ENCODE measurements around the gene PI4K2A. TPM values are rescaled to one million over a fixed set of nuclear protein-coding genes. Genes with fewer than 3 reads are reported as not detected.

Gene PI4K2A
- total and polyA plus RNA-seq, 2 of the 4 experiments (the other 2 are of a cell fraction): 15.8 to 27.3 TPM

- no peak overlapping the region for H2AFZ ChIP-seq (replicated peaks; ENCODE audit: low read length, poor library complexity)
- in situ Hi-C loops (cut with MboI; ENCODE audit: low sequenced_read_pairs) (no loop called here), intact Hi-C loops (cut with micrococcal nuclease) (no loop called here), dilution Hi-C loops (cut with HindIII; ENCODE audit: low sequenced_read_pairs, unreplicated experiment) (no loop called here)
- H3K9me3 ChIP-seq (ENCODE audit: control insufficient read depth, insufficient read depth, low read length): no peaks in the 10 kb centered on the region
- no peak overlapping the region for H4K8ac ChIP-seq (ENCODE audit: low read depth in 2 of 2, low read length in 2 of 2)
- peak; percentile 79 for DNase-seq
- no peak overlapping the region for H2AK9ac ChIP-seq (replicated peaks; ENCODE audit: low read depth, low read length, poor library complexity)
- peaks cover 12 to 31% of the 10 kb centered on the region in 2 experiments for H3K79me1 ChIP-seq (ENCODE audit: low read depth in 1 of 2, low read length in 2 of 2)
- H3K18ac ChIP-seq (ENCODE audit: low read depth, low read length): no peak overlapping the region
- peaks cover 60% of the 10 kb centered on the region for H3K36me3 ChIP-seq (ENCODE audit: control insufficient read depth, insufficient read depth, low read length)
- no peak overlapping the region for H2BK20ac ChIP-seq (ENCODE audit: low read depth, low read length)
- H3K4me1 ChIP-seq (ENCODE audit: control insufficient read depth, insufficient read depth, low read length): no peaks in the 10 kb centered on the region
- TF ChIP-seq USF2 (IDR thresholded peaks at IDR 0.05; ENCODE audit: low read depth, low read length): no peak
- no peak for TF ChIP-seq MAFK (IDR thresholded peaks at IDR 0.05; ENCODE audit: low read depth, low read length)
- TF ChIP-seq BHLHE40 (IDR thresholded peaks at IDR 0.05; ENCODE audit: low read depth, low read length): no peak
- no peak; the same call in 1 of the 2 replicates for TF ChIP-seq POLR2A (IDR thresholded peaks at IDR 0.05; ENCODE audit: low read depth, low read length)
- TF ChIP-seq CTCF (conservative IDR thresholded peaks at IDR 0.05; ENCODE audit: low read depth, low read length): no peak
- no peak for TF ChIP-seq ELK1 (IDR thresholded peaks at IDR 0.05; ENCODE audit: borderline replicate concordance, low read depth, low read length)
- H3K9ac ChIP-seq (ENCODE audit: low read depth, low read length): no peak overlapping the region
- ChIA-PET CTCF (no interaction called here), POLR2A (ENCODE audit: unreplicated experiment) (no interaction called here)
- no peak overlapping the region for H2BK5ac ChIP-seq (ENCODE audit: low read depth, low read length, poor library complexity, severe bottlenecking)
- H4K5ac ChIP-seq (ENCODE audit: low read depth, low read length): no peak overlapping the region
- H3K23ac ChIP-seq (ENCODE audit: low read depth, low read length): no peak overlapping the region
- H4K91ac ChIP-seq (ENCODE audit: insufficient read depth, low read depth, low read length): no peak overlapping the region
- H4K20me1 ChIP-seq (ENCODE audit: insufficient read depth, low read length): peaks cover 11% of the 10 kb centered on the region
- no peaks in the 10 kb centered on the region for H3K9me1 ChIP-seq (ENCODE audit: insufficient read depth, low read length)
- H2BK15ac ChIP-seq (ENCODE audit: low read depth, low read length): no peak overlapping the region
- no peak overlapping the region for H3K4ac ChIP-seq (ENCODE audit: low read depth, low read length)
- H3K4me3 ChIP-seq (ENCODE audit: insufficient read depth, low read depth, low read length): no peak overlapping the region
- no peak overlapping the region for H2BK120ac ChIP-seq (ENCODE audit: low read depth, low read length)
- H3K4me2 ChIP-seq (ENCODE audit: low read depth, low read length): no peak overlapping the region
- H3K56ac ChIP-seq (ENCODE audit: extremely low read depth, insufficient read depth, low read length): no peak overlapping the region
- no peaks in the 10 kb centered on the region for H3K27me3 ChIP-seq (ENCODE audit: control insufficient read depth, insufficient read depth, low read length)
- WGBS, 2 experiments (ENCODE audit: extremely low coverage in 2 of 2, insufficient read length in 1 of 2): no CpG with 5 or more reads among the region's 8 CpGs
- ATAC-seq (ENCODE audit: low read depth): peak; percentile 55
- H3K27ac ChIP-seq (ENCODE audit: insufficient read depth, low read length): no peak overlapping the region; the same call in 1 of the 2 replicates
- H2AK5ac ChIP-seq (ENCODE audit: low read depth, low read length): no peak overlapping the region
- H3K14ac ChIP-seq (replicated peaks; ENCODE audit: low read depth, low read length): no peak overlapping the region
- no TSS peak for BruUV-seq (replicated peaks)
Measured at GRCh38 chr10:97673736-97674525, 33.5 kb downstream of the PI4K2A start.
